Central memory CD8-positive, alpha-beta T cell (primary cell): ENCODE results near the gene PDCD4.

Source experiments
- ATAC-seq: fragments of 150-1000 bp; cut with Tn5 transposase; replicated peaks from 2 replicates; pipeline ENCODE4 v1.10.0; 2022; ENCODE audit warnings: mild to moderate bottlenecking, moderate FRiP score, moderate number of reproducible peaks; ENCODE audit not compliant: poor library complexity, severe bottlenecking; ENCODE audit errors: extremely low read depth
- DNase-seq, 2 donors: peaks; one replicate each; pipeline ENCODE4 v3.0.0; 2021; ENCODE audit warnings: low spot score in 2 of 2
- H3K27ac Mint-ChIP-seq: one replicate; pipeline ENCODE4 v1.8.0; 2022; ENCODE audit warnings: low read depth, mild to moderate bottlenecking, moderate library complexity, mixed read lengths
- H3K27me3 Mint-ChIP-seq: one replicate; pipeline ENCODE4 v1.8.0; 2022; ENCODE audit warnings: mixed read lengths
- H3K36me3 Mint-ChIP-seq: one replicate; pipeline ENCODE4 v1.8.0; 2022; ENCODE audit warnings: mild to moderate bottlenecking, moderate library complexity, mixed read lengths; ENCODE audit not compliant: insufficient read depth
- H3K4me1 Mint-ChIP-seq: one replicate; pipeline ENCODE4 v1.8.0; 2022; ENCODE audit warnings: mixed read lengths
- H3K4me3 Mint-ChIP-seq: one replicate; pipeline ENCODE4 v1.8.0; 2022; ENCODE audit warnings: mild to moderate bottlenecking, moderate library complexity, mixed read lengths
- H3K9me3 Mint-ChIP-seq: one replicate; pipeline ENCODE4 v1.8.0; 2022; ENCODE audit warnings: mixed read lengths

PDCD4 gene

DNA sequence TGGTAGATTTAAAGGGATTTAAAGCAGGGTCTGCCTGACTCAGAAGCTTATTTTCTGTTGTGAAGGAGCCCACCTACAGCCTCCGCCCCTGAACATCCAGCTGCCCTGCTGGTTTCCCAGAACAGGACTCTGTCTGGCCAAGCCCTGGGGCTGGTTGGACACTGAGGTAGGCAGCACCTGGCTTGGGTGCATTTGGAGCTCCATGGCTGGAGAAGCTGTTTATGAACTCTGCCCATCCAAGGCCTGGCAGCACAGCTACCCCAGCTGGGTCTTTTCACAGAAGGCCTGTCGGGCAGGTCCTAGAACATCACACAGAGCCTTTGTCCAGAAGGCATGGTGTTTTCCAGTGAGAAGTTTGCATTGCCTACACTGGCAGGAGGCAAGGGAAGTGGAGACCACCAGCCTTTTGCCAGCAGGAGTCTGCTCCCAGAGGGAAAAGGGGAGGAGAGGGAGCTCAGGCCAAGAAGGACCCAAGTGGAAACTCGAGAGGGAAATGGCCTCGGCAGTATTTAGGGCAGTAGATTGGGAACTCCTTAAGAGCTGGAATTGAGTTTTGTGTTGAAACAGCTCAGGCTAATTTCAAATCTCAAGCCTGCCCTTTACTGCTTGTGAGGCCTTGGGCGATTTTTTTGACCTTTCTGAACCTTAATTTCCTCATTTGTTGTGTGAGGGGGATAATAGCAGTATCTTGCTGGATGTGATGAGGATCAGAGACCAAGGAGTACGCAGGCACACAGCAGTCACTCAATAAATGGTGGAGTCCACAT, 12.3 kb upstream of the PDCD4 start:
- peak overlapping the region; percentile 11 for H3K4me3 Mint-ChIP-seq
- no peaks in the 10 kb centered on the region for H3K9me3 Mint-ChIP-seq
- DNase-seq (no peak), ATAC-seq (no peak)
- H3K27me3 Mint-ChIP-seq, result no peaks in the 10 kb centered on the region
- peak overlapping the region; percentile 97 for H3K27ac Mint-ChIP-seq
- peaks cover 75% of the 10 kb centered on the region for H3K4me1 Mint-ChIP-seq
- H3K36me3 Mint-ChIP-seq, result peaks cover 3% of the 10 kb centered on the region

DNA sequence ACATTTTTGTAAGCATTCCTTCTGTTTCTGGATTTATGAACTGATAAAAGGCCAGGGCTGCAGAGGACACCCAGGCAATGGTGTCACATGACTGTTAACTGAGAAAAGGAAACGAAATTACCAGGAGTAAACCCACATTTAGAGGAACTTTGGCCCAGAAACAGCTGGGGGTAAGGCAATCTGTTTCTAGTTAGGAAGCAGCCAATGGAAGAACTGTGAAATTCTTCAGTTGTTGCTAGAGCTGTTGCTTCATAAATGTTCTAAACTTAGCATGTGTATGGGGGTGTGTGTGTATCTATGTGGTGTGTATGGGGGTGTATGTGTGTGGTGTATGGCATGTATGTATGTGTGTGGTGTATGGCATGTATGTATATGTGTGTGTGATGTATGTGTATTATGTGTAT, 11.8 kb upstream of the PDCD4 start:
- peak in 1 of 2 donors; percentile 2 for DNase-seq
- H3K4me3 Mint-ChIP-seq, result peak overlapping the region; percentile 54

GRCh38 chr10:110860576-110861241, 11.0 kb upstream of the PDCD4 start:
- H3K4me3 Mint-ChIP-seq, result peak overlapping the region; percentile 54
- H3K27ac Mint-ChIP-seq, result peak overlapping the region; percentile 97
- ATAC-seq (peak; percentile 80), DNase-seq (peak; percentile 40 to 73)
- peaks cover 79% of the 10 kb centered on the region for H3K4me1 Mint-ChIP-seq
- peaks cover 10% of the 10 kb centered on the region for H3K36me3 Mint-ChIP-seq
- H3K27me3 Mint-ChIP-seq, result no peaks in the 10 kb centered on the region
- H3K9me3 Mint-ChIP-seq, result no peaks in the 10 kb centered on the region

More for the DNA sequence above, 11.8 kb upstream of the PDCD4 start:
- Mint-ChIP-seq H3K36me3 (peaks cover 5% of the 10 kb centered on the region), H3K9me3 (no peaks in the 10 kb centered on the region), H3K4me1 (peaks cover 77% of the 10 kb centered on the region), H3K27me3 (no peaks in the 10 kb centered on the region), H3K27ac (peak overlapping the region; percentile 97)
- no peak for ATAC-seq

DNA sequence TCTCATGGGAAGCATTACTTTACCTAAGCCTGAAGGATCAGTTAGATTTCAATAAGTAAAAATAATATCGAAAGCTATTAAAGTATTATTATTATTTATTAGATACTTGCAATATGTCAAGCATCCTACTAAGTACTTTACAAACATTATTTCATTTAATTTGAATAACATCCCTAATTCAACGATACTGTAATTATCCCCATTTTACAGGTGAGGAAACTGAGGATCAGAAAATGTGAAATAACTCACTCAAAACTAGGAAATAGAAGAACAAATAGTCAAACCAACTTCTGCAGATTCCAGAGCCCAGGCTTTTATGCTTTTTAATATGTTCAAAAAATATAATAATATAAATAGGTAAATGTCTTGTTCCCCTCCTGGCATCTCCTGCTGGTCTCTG, 10.3 kb upstream of the PDCD4 start:
- Mint-ChIP-seq H3K27me3 (no peaks in the 10 kb centered on the region), H3K9me3 (no peaks in the 10 kb centered on the region), H3K27ac (peak overlapping the region; percentile 97), H3K36me3 (peaks cover 13% of the 10 kb centered on the region), H3K4me1 (peaks cover 82% of the 10 kb centered on the region), H3K4me3 (no peak overlapping the region)
- no peak for ATAC-seq
- DNase-seq, result no peak

GRCh38 chr10:110861930-110862649, 9.6 kb upstream of the PDCD4 start:
- Mint-ChIP-seq H3K36me3 (peaks cover 13% of the 10 kb centered on the region), H3K9me3 (no peaks in the 10 kb centered on the region), H3K4me1 (peaks cover 88% of the 10 kb centered on the region), H3K27me3 (no peaks in the 10 kb centered on the region), H3K4me3 (no peak overlapping the region), H3K27ac (peak overlapping the region; percentile 97)
- DNase-seq (no peak), ATAC-seq (no peak)

DNA sequence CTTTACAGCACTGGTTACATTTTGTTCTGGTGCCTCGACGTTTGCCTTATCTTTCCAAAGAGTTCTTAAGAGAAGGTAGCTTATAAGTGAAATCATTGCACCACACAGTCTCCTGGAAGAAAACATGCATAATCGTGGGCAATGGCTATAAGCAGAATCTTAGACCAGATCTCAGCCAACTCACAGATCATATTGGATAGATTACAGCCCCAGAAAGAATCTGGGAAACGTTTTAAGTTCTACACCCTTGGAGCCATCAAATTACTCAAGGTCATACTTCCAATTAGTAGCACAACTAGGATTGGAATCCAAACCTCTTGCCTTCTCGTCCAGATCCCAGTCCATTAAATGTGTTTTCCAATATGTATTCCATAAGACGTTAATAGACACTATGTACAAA, 8.8 kb upstream of the PDCD4 start:
- peaks cover 88% of the 10 kb centered on the region for H3K4me1 Mint-ChIP-seq
- DNase-seq (no peak), ATAC-seq (no peak)
- H3K9me3 Mint-ChIP-seq, result no peaks in the 10 kb centered on the region
- H3K27ac Mint-ChIP-seq, result peak overlapping the region; percentile 97
- peaks cover 17% of the 10 kb centered on the region for H3K36me3 Mint-ChIP-seq
- H3K4me3 Mint-ChIP-seq, result no peak overlapping the region
- no peaks in the 10 kb centered on the region for H3K27me3 Mint-ChIP-seq

- Mint-ChIP-seq H3K9me3 (no peaks in the 10 kb centered on the region), H3K27ac (peak overlapping the region; percentile 97), H3K36me3 (peaks cover 17% of the 10 kb centered on the region), H3K27me3 (no peaks in the 10 kb centered on the region), H3K4me3 (no peak overlapping the region), H3K4me1 (peaks cover 88% of the 10 kb centered on the region)
- DNase-seq, result no peak
- no peak for ATAC-seq
These were observed 8.4 kb upstream of the PDCD4 start for GRCh38 chr10:110863361-110863760.

GRCh38 chr10:110863956-110864355, 7.8 kb upstream of the PDCD4 start:
- H3K27ac Mint-ChIP-seq, result peak overlapping the region; percentile 97
- H3K27me3 Mint-ChIP-seq, result no peaks in the 10 kb centered on the region
- peaks cover 91% of the 10 kb centered on the region for H3K4me1 Mint-ChIP-seq
- ATAC-seq, result no peak
- no peak overlapping the region for H3K4me3 Mint-ChIP-seq
- peaks cover 17% of the 10 kb centered on the region for H3K36me3 Mint-ChIP-seq
- H3K9me3 Mint-ChIP-seq, result no peaks in the 10 kb centered on the region
- DNase-seq, result no peak

DNA sequence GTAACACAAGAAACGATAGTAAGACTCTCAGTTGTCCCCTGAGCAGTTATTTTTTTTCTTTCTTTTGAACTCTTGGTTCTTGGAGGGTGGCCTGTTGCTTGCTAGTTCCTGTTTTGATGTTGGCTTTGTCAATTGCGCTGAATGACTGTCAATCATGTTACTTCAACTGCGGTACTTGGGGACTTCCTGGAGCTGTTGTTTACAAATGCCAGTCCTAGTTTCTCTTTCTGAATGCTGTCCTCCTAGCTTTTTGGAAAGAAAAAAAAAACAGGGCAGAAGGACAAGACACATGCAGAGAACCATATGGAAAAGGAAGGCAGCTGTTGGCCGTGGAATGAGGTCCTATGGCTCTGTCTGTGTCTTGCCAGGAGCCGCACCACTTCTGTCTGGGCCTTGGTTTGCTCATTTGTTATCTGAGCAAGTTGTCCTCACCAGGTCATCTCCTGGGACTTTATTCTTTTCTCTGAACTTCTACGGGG, 7.0 kb upstream of the PDCD4 start:
- DNase-seq, result peak in 1 of 2 donors; percentile 65
- ATAC-seq, result peak; percentile 62
- H3K36me3 Mint-ChIP-seq, result peaks cover 21% of the 10 kb centered on the region
- H3K9me3 Mint-ChIP-seq, result no peaks in the 10 kb centered on the region
- peak overlapping the region; percentile 97 for H3K27ac Mint-ChIP-seq
- H3K4me3 Mint-ChIP-seq, result peak overlapping the region; percentile 80
- H3K4me1 Mint-ChIP-seq, result peaks cover 94% of the 10 kb centered on the region
- no peaks in the 10 kb centered on the region for H3K27me3 Mint-ChIP-seq

DNA sequence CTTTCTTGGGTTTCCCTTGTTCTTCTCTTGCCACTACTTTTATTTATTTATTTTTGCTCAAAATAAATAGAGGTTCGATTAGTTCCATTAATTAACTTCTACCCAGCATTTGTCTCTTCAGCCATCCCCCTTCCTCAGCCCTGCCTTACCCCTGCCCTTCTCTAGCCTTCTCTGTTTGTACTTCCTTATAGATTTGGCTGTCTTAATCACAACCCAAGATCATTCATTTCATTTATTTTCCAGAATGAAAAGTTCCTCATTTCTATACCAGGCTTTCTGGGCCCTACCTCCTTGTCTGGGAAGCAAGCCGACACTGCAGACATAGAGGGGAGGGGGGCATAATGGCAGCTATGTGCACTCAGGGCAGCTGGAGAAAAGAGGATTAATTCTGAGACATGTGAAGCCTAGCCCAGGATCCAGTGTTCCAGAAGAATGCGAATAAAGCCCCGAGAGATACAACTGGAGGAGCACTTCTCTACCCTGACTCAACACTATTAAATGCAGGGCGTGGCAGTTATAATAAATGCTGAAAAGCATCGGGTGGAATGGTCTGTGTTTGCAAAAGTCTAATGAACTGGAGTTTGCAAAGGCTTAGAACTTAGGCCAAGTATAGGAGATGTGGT, 6.4 kb upstream of the PDCD4 start:
- DNase-seq, result no peak
- peak overlapping the region; percentile 97 for H3K27ac Mint-ChIP-seq
- ATAC-seq, result no peak
- no peaks in the 10 kb centered on the region for H3K27me3 Mint-ChIP-seq
- no peaks in the 10 kb centered on the region for H3K9me3 Mint-ChIP-seq
- peak overlapping the region; percentile 80 for H3K4me3 Mint-ChIP-seq
- peaks cover 94% of the 10 kb centered on the region for H3K4me1 Mint-ChIP-seq
- H3K36me3 Mint-ChIP-seq, result peaks cover 18% of the 10 kb centered on the region

DNA sequence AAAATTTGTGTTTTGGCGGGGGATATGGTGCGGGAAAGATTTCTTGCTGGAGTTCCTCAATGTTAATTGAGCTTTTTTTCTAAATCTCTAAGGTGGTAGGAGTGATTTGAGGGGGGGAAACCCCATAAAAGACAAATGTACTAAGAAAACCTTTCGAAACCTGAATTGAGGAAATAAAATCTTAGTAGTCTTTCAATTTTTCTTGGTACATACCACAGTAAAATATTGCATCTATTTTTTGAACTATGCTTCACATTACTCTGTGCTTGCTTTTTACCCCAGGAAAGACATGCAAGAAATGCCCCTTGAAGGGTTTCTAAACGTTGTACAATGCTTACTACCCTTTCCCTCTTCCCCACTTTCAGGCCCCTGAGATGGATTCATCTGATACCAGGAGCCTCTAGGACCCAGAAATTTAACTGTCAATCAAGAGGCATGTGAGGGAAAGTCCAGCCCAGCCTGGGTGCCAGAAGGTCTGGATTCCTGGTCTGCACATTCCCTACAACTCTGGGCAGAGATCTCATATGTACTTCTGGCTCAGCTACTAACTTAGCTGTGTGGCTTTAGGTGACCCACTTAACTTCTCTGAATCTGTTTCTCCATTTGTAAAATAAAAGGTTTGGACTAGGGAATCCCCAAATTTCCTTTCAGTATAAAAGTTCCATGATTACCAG, 5.8 kb upstream of the PDCD4 start:
- no peak for ATAC-seq
- Mint-ChIP-seq H3K9me3 (no peaks in the 10 kb centered on the region), H3K4me1 (peaks cover 94% of the 10 kb centered on the region), H3K4me3 (peak overlapping the region; percentile 80), H3K27ac (peak overlapping the region; percentile 97), H3K27me3 (no peaks in the 10 kb centered on the region), H3K36me3 (peaks cover 22% of the 10 kb centered on the region)
- DNase-seq, result no peak
